Liver (tissue), 9 donors: ENCODE measurements around the gene HLCS. TPM values are rescaled to one million over a fixed set of nuclear protein-coding genes. Genes with fewer than 3 reads are reported as not detected.

ENCODE experiments used
- DNase-seq: peaks from one replicate; pipeline ENCODE4 v3.0.0-alpha.2; 2017; ENCODE audit warnings: low spot score
- H3K27ac ChIP-seq, 2 donors: one replicate each; pipeline ENCODE4 v1.7.0; 2013; ENCODE audit warnings: inconsistent platforms in 2 of 2, low read length in 2 of 2, control low read depth in 1 of 2, low read depth in 1 of 2, mild to moderate bottlenecking in 1 of 2
- H3K27me3 ChIP-seq, 4 donors: one replicate each; pipeline versions ENCODE4 v1.6.1 to v1.7.0; 2013; ENCODE audit warnings: low read length in 3 of 4, inconsistent platforms in 1 of 4, mild to moderate bottlenecking in 1 of 4, moderate library complexity in 1 of 4; ENCODE audit not compliant: control insufficient read depth in 4 of 4, insufficient read depth in 4 of 4
- H3K36me3 ChIP-seq, 4 donors: one replicate each; pipeline versions ENCODE4 v1.6.1 to v1.7.0; 2013; ENCODE audit warnings: low read length in 3 of 4, mild to moderate bottlenecking in 3 of 4, low read depth in 1 of 4, moderate library complexity in 1 of 4; ENCODE audit not compliant: control insufficient read depth in 4 of 4, insufficient read depth in 3 of 4
- H3K4me1 ChIP-seq, 4 donors: one replicate each; pipeline versions ENCODE4 v1.6.1 to v1.7.0; 2013; ENCODE audit warnings: low read length in 3 of 4, mild to moderate bottlenecking in 3 of 4, moderate library complexity in 1 of 4; ENCODE audit not compliant: control insufficient read depth in 4 of 4, insufficient read depth in 4 of 4
- H3K4me3 ChIP-seq, 3 donors: one replicate each; pipeline versions ENCODE4 v1.6.1 to v1.7.0; 2013; ENCODE audit warnings: low read length in 3 of 3, control low read depth in 1 of 3, low read depth in 1 of 3, mild to moderate bottlenecking in 1 of 3
- H3K9ac ChIP-seq, 2 donors: one replicate each; pipeline ENCODE4 v1.7.0; 2013; ENCODE audit warnings: low read length in 2 of 2, mild to moderate bottlenecking in 2 of 2, moderate library complexity in 2 of 2, control low read depth in 1 of 2, low read depth in 1 of 2
- H3K9me3 ChIP-seq, 4 donors: one replicate each; pipeline versions ENCODE4 v1.6.1 to v1.7.0; 2013; ENCODE audit warnings: low read length in 3 of 4; ENCODE audit not compliant: control insufficient read depth in 4 of 4
- ATF3 ChIP-seq: IDR thresholded peaks from 2 replicates; pipeline ENCODE4 v1.6.1; 2016; ENCODE audit warnings: antibody characterized with exemption
- CTCF ChIP-seq: fragments of 150-350 bp; IDR thresholded peaks from 2 replicates; pipeline ENCODE4 v1.5.1; 2017; ENCODE audit warnings: improper control_type of control experiment, low read depth, low read length; ENCODE audit not compliant: missing input control
- EGR1 ChIP-seq, 2 donors: IDR thresholded peaks; 2 replicates each; pipeline ENCODE4 v1.6.1; 2016 to 2018; ENCODE audit warnings: antibody characterized with exemption in 2 of 2, low read depth in 2 of 2
- FOXA1 ChIP-seq: IDR thresholded peaks from 2 replicates; pipeline ENCODE4 v1.6.1; 2016; ENCODE audit warnings: antibody characterized with exemption
- FOXA2 ChIP-seq: IDR thresholded peaks from 2 replicates; pipeline ENCODE4 v1.6.1; 2016; ENCODE audit warnings: antibody characterized with exemption
- GABPA ChIP-seq, 2 donors: IDR thresholded peaks in 1 of 2; conservative IDR thresholded peaks in 1 of 2; 2 replicates each; pipeline ENCODE4 v1.6.1; 2016; ENCODE audit warnings: antibody characterized with exemption in 2 of 2, mild to moderate bottlenecking in 1 of 2, moderate library complexity in 1 of 2
- HNF4A ChIP-seq, 2 donors: conservative IDR thresholded peaks; 2 replicates each; pipeline ENCODE4 v1.6.1; 2016; ENCODE audit warnings: antibody characterized with exemption in 2 of 2, mild to moderate bottlenecking in 2 of 2
- HNF4G ChIP-seq: IDR thresholded peaks from 2 replicates; pipeline ENCODE4 v1.6.1; 2016; ENCODE audit warnings: antibody characterized with exemption
- JUND ChIP-seq, 2 donors: IDR thresholded peaks; 2 replicates each; pipeline ENCODE4 v1.6.1; 2016; ENCODE audit warnings: antibody characterized with exemption in 2 of 2
- NR2F2 ChIP-seq: IDR thresholded peaks from 2 replicates; pipeline ENCODE4 v1.6.1; 2016; ENCODE audit warnings: antibody characterized with exemption
- RAD21 ChIP-seq, 2 donors: IDR thresholded peaks; 2 replicates each; pipeline ENCODE4 v1.6.1; 2016; ENCODE audit warnings: antibody characterized with exemption in 2 of 2, mild to moderate bottlenecking in 2 of 2
- SP1 ChIP-seq: IDR thresholded peaks from 2 replicates; pipeline ENCODE4 v1.6.1; 2018; ENCODE audit warnings: antibody characterized with exemption, mild to moderate bottlenecking
- TAF1 ChIP-seq: conservative IDR thresholded peaks from 2 replicates; pipeline ENCODE4 v1.6.1; 2016; ENCODE audit warnings: antibody characterized with exemption, mild to moderate bottlenecking
- YY1 ChIP-seq: IDR thresholded peaks from 2 replicates; pipeline ENCODE4 v1.6.1; 2016; ENCODE audit warnings: antibody characterized with exemption, mild to moderate bottlenecking
- ZBTB33 ChIP-seq: IDR thresholded peaks from 2 replicates; pipeline ENCODE4 v1.6.1; 2016; ENCODE audit warnings: antibody characterized with exemption
- WGBS: extraction: QIAGEN DNeasy Blood & Tissue Kit; methylation state at CpG from one replicate; pipeline ENCODE4 v1.1.7; 2013; 5-methylcytosine and 5-hydroxymethylcytosine counted together
- polyA plus RNA-seq, 2 donors: library from polyadenylated mRNA; stranded (reverse) in 1 of 2; unstranded in 1 of 2; fragments of 200-250 nt in 1 of 2; fragments of >200 nt in 1 of 2; fragmentation: Nextera tagmentation in 1 of 2; extraction: Ambion mirVana in 1 of 2; gene quantifications; one replicate each; pipeline versions ENCODE4 v1.2.1 to v1.2.3, GENCODE V29; 2013 to 2015
- total RNA-seq, 2 donors: library from RNA; depleted of rRNA; stranded (reverse); fragments of >200 nt; gene quantifications; one replicate each; pipeline ENCODE4 v1.2.3, GENCODE V29; 2014
- donor health status: healthy.
- donor health status: healthy.
- donor health status: healthy.
- donor health status: healthy.
- donor health status: healthy.

Gene HLCS
- total and polyA plus RNA-seq, 4 donors, result 6.6 to 22.5 (median 8.3) TPM

GRCh38 chr21:36759348-36760083 lies 207.0 kb downstream of the HLCS start:
- peaks cover 0 to 7% (median 2%) of the 10 kb centered on the region in 4 donors for H3K36me3 ChIP-seq
- TF ChIP-seq SP1, result no peak
- no peak for TF ChIP-seq TAF1
- no peak for TF ChIP-seq RAD21 (IDR thresholded peaks at IDR 0.05)
- TF ChIP-seq CTCF, result no peak
- TF ChIP-seq HNF4G, result no peak
- no peak for TF ChIP-seq JUND (IDR thresholded peaks at IDR 0.05)
- no peak for TF ChIP-seq FOXA2
- TF ChIP-seq HNF4A (conservative IDR thresholded peaks at IDR 0.05), result no peak
- no peak for TF ChIP-seq ATF3
- TF ChIP-seq EGR1 (IDR thresholded peaks at IDR 0.05; ENCODE audit: low read depth in 2 of 2), result no peak
- no peak for TF ChIP-seq YY1
- no peak for TF ChIP-seq ZBTB33
- no peak for TF ChIP-seq GABPA (IDR thresholded peaks at IDR 0.05 in 1 of 2, conservative IDR thresholded peaks at IDR 0.05 in 1 of 2)
- H3K9ac ChIP-seq, result no peak overlapping the region
- 86% methylated on average over 12 of the region's 12 CpGs for WGBS
- no peaks in the 10 kb centered on the region for H3K27me3 ChIP-seq
- no peak overlapping the region for H3K4me3 ChIP-seq
- H3K9me3 ChIP-seq, result no peaks in the 10 kb centered on the region
- H3K27ac ChIP-seq, result no peak overlapping the region
- H3K4me1 ChIP-seq, result no peaks in the 10 kb centered on the region
- no peak for DNase-seq

- Histone ChIP-seq H3K9me3 (no peaks in the 10 kb centered on the region), H3K9ac (no peak overlapping the region), H3K36me3 (peaks cover 0 to 8% (median 5%) of the 10 kb centered on the region in 4 donors), H3K27ac (no peak overlapping the region), H3K4me1 (no peaks in the 10 kb centered on the region), H3K4me3 (no peak overlapping the region), H3K27me3 (no peaks in the 10 kb centered on the region)
- TF ChIP-seq EGR1 (IDR thresholded peaks at IDR 0.05; ENCODE audit: low read depth in 2 of 2) (no peak), YY1 (no peak), HNF4A (conservative IDR thresholded peaks at IDR 0.05) (no peak), NR2F2 (no peak), FOXA1 (no peak), CTCF (no peak), TAF1 (no peak)
- no peak for DNase-seq
- 97% methylated on average over 6 of the region's 6 CpGs for WGBS
These were observed 209.3 kb downstream of the HLCS start for GRCh38 chr21:36757196-36757595.
